Superior temporal gyrus (tissue), 1 donor: ENCODE results near the gene UBE2D2.
A peak's percentile ranks its signal among the peaks of the same experiment; 100 is the strongest.

ENCODE experiments used
- DNase-seq: peaks from one replicate; pipeline ENCODE4 v3.0.0-alpha.2; 2016; ENCODE audit errors: extremely low spot score

Gene UBE2D2

GRCh38 chr5:139648205-139649081 is 87.3 kb downstream of the UBE2D2 start, which contains the start of gene CXXC5:
Gene CXXC5 (plus strand): TSS chr5:139648349. CDS start chr5:139680524, 32,175 bp downstream.
- DNase-seq, result peak; percentile 82

- DNase-seq, result peak; percentile 60
Measured at GRCh38 chr5:139649082-139649991, 88.2 kb downstream of the UBE2D2 start.

GRCh38 chr5:139650031-139650688 is 89.0 kb downstream of the UBE2D2 start:
- DNase-seq, result peak; percentile 64

GRCh38 chr5:139650689-139651042 is 89.5 kb downstream of the UBE2D2 start:
- DNase-seq, result peak; percentile 70

DNA sequence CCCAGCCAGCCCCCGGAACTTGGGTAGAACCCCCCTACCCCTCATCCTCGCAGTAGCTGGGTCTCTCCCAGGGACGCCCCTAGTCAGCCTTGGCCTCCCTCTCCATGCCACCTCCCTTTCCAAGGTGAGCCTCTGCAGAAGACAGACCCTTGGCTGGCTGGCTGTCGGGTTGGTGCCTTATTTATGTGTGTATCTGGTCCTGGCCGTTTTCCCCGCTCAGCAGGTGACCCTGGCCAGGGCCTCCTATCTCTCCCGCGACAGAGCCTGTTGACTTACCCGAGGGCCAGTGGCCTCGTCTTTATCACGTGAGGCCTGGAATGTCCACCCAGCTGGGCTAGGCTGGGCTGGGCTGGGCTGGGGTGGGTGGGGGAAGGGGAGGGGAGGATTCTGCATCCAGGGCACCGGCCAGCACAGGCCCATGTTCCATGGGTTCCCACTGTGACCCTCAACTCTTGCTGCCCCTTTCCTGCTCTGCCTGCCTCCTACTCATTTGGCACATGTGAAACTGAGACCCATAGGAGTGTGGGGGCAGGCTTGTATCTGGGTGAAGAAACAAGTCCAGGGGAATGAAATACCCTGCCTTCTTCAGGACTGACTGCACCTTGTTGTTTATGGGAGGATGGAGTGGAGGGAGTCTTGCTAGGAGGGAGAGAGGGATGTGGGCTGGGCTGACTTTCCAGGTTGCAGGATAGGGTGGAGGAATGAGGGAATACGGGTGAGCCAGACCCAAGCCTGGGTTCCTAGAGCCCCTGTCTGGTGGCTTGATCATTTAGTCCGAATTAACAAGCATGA is 90.1 kb downstream of the UBE2D2 start:
- DNase-seq, result peak; percentile 83

- peak; percentile 97 for DNase-seq
Measured at GRCh38 chr5:139651853-139652787, 91.0 kb downstream of the UBE2D2 start.

DNA sequence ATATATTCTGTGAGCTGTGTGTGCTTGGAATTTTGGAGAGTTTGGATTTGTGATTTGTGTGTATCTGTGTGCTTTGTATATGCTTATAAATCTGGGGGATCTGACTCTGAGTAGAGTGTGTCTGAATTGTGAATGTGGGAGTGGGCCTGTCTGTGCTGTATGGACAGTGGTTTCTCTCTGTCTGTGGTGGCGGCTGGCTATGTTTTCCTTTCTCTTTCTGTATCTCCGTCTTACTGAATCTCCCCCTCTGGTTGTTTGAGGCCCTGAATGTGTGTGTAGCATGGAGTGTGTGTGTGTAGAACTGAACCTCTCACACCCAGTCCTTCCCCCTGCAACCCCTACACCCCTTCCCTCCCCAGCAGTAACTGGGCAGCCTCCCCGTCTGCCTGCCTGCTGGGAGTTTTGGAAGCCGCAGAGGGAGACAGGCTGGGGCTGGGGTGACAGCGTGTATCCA is 91.7 kb downstream of the UBE2D2 start:
- DNase-seq, result peak; percentile 73

DNA sequence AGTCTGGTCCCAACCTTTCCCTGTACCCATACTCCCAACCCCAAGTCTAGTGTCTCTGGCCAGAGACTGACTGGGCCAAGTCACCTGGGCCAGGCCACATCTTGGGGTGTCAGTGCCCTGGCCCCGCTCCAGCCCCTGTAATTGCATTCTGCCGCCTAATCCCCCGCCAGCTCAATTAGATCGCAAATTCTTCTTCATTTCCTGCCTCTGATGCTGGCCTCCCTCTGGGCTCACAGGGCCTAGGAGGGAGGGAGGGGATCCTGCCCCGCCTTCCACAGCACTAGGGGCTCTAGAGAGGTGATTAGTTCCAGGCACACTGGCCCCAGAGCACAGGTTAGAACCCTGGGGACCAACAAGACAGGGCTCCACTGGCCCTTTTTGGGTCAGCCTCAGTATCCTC is 92.5 kb downstream of the UBE2D2 start:
- no peak for DNase-seq

DNA sequence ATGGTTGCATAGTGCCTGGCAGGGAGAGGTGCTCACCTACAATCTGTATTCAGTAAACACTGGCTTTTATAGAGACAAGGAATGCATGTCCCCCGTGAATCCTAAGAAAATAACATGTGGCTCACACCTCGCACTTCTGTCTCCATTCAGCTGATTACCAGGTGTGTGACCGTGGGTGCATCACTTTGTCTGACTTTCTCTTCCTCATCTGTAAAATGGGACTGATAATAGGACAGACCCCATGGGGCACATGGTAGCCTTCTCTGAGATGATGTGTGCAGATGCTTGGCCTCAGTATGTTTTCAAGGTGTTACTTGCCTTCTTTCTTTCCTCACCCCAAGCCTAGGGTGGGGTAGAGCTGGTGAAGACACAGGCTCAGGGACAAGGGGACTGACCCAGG is 93.3 kb downstream of the UBE2D2 start:
- DNase-seq, result no peak

DNA sequence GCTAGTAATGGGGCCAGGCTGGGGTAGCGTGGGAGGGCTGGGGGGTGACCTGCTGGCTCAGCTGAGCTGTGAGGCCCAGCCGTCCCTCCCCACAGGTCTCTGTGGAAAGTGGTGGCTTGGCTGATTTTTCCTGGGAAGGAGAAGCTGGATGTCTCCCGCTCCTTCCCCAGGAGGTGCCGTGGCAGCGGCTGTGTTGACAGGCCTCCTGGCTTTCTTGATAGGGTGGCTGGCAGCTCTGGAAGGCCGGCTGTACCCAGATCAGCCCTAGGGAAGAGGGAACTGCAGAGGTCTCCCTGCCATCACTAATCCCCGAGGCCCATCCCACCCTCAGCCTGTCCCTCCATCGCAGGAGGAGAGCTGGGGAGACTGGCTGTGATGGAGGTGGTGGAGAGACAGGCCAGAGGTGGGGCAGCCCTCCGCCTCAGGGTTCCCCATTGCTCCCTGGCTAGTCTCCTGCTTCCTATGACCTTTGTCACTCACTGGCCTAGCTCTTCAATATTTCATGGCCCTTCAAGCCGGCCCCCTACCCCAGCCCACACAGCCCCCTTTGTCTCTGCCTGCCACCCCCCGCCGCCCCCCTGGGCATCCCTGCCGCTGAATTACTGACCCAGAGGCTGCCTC is 93.8 kb downstream of the UBE2D2 start:
- no peak for DNase-seq

GRCh38 chr5:139655727-139656271 is 94.7 kb downstream of the UBE2D2 start:
- no peak for DNase-seq

GRCh38 chr5:139657363-139658321 is 96.5 kb downstream of the UBE2D2 start:
- peak; percentile 42 for DNase-seq

DNA sequence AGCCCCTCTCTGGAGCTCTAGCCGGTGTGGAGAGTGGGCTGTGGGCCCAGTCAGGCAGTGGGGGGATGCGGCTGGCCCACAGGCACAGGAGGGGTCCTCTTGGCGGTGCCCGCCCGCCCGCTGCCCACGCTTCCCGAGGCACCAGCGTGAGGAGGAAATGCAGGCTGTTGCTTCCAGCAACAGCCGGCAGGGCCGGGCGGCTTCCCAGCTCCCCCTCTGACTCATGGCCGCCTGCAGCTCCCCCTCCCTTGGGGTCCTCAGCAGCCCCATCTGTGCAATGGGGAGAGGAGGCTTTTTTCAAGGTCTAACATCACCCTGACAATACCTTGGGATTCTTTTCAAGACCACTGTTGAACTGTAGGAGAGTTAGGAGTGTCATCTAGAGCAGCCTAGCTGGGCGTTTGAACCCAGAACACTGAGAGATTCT is 97.4 kb downstream of the UBE2D2 start:
- DNase-seq, result peak; percentile 43

DNA sequence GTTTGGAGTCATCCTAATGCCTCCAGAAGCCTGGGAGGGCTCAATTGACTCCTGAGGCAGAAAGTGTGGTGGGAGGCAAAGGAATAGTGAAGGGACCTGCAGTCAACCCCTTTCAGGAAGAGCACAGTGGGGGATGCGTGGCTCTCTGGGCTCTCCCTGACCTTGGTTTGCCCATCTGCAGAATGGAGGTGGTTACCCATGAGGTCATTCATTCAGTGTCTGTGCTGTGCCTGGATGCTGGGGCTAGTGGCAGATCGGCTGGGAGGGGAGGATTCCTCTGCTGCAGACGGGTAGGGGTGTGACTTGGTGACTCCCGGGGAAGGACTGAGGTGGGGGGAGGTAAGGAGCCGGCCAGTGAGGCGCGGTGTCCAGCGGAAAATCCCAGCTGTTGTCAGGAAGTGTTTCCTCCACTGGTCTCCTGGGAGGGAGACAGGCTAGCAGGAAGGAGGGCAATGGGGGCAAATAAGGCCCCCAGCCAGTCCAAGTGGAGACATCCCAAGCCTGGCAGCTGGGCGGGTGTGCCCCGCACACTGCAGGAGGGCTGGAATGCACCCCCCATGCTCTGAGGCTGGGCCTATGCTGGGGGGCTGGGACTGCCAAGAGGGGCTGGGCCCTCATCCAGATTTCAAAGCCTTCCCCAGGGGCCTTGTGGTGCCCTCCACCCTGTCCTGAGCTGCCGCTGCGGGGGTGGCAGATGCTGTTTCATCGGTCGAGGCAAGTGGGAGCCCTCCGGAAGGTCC is 98.0 kb downstream of the UBE2D2 start:
- DNase-seq, result peak; percentile 44

DNA sequence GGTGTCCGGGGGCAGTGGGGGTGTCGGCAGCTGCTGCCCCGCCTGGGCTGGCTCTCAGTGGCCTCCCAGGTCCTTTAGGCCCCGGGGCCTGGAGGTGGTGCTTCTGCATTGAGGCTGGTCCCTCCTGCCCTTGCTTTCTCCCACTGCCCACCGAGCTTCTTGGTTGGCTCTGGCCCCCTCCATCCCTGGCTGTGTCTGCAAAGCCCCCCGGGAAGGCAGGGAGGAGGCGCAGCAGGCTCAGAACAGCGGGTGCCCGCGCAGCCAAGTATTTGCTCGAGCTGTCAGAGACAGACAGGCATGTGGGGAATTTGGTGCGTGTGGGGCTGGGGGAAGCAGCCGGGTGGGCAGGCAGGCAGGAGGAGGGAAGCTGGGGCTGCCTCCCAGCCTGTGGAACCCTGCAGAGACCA is 98.6 kb downstream of the UBE2D2 start:
- no peak for DNase-seq

GRCh38 chr5:139660105-139660922 is 99.2 kb downstream of the UBE2D2 start:
- peak; percentile 93 for DNase-seq
